Trophoblast cell (in vitro differentiated cells and primary cell): Measurements from ENCODE around the gene SF3B5.

Source experiments
- DNase-seq, 2 donors: peaks; one replicate each; pipeline ENCODE4 v3.0.0-alpha.2; 2016
- H2AFZ ChIP-seq: 2 replicates; pipeline ENCODE4 v1.6.1; 2013; ENCODE audit warnings: low read length, moderate library complexity, mild to moderate bottlenecking; ENCODE audit not compliant: insufficient read depth, poor library complexity
- H2AK5ac ChIP-seq: 2 replicates; pipeline ENCODE4 v1.6.1; 2013; ENCODE audit warnings: mild to moderate bottlenecking, low read length
- H2BK120ac ChIP-seq: 2 replicates; pipeline ENCODE4 v1.6.1; 2013; ENCODE audit warnings: low read length, mild to moderate bottlenecking, moderate library complexity; ENCODE audit not compliant: insufficient read depth, poor library complexity
- H2BK12ac ChIP-seq: 2 replicates; pipeline ENCODE4 v1.6.1; 2013; ENCODE audit warnings: mild to moderate bottlenecking, low read length, moderate library complexity
- H2BK5ac ChIP-seq: 2 replicates; pipeline ENCODE4 v1.6.1; 2013; ENCODE audit warnings: low read length, low read depth, moderate library complexity, mild to moderate bottlenecking; ENCODE audit not compliant: poor library complexity
- H3K14ac ChIP-seq: 2 replicates; pipeline ENCODE4 v1.6.1; 2013; ENCODE audit warnings: mild to moderate bottlenecking, low read length
- H3K18ac ChIP-seq: 2 replicates; pipeline ENCODE4 v1.6.1; 2013; ENCODE audit warnings: mild to moderate bottlenecking, low read length
- H3K23ac ChIP-seq: 2 replicates; pipeline ENCODE4 v1.6.1; 2013; ENCODE audit warnings: low read length
- H3K27ac ChIP-seq: 2 replicates; pipeline ENCODE4 v1.5.1; 2013; ENCODE audit warnings: low read depth, mild to moderate bottlenecking, inconsistent platforms, low read length, moderate library complexity
- H3K27me3 ChIP-seq: 2 replicates; pipeline ENCODE4 v1.6.1; 2013; ENCODE audit warnings: inconsistent platforms, mild to moderate bottlenecking, low read length, moderate library complexity; ENCODE audit not compliant: insufficient read depth
- H3K36me3 ChIP-seq, 2 experiments: 1 replicate in 1 of 2; 2 replicates in 1 of 2; pipeline ENCODE4 v1.6.1; 2013; ENCODE audit warnings: low read length in 2 of 2, mild to moderate bottlenecking in 2 of 2, moderate library complexity in 1 of 2; ENCODE audit not compliant: insufficient read depth in 2 of 2, control insufficient read depth in 1 of 2
- H3K4ac ChIP-seq: 2 replicates; pipeline ENCODE4 v1.6.1; 2013; ENCODE audit warnings: low read depth, mild to moderate bottlenecking, low read length, moderate library complexity
- H3K4me1 ChIP-seq, 2 experiments: 1 replicate in 1 of 2; 2 replicates in 1 of 2; pipeline ENCODE4 v1.6.1; 2013; ENCODE audit warnings: low read length in 2 of 2, mild to moderate bottlenecking in 2 of 2, moderate library complexity in 1 of 2; ENCODE audit not compliant: insufficient read depth in 2 of 2, control insufficient read depth in 1 of 2
- H3K4me2 ChIP-seq: 2 replicates; pipeline ENCODE4 v1.6.1; 2013; ENCODE audit warnings: inconsistent platforms, mild to moderate bottlenecking, low read length, moderate library complexity
- H3K4me3 ChIP-seq: 2 replicates; pipeline ENCODE4 v1.5.1; 2013; ENCODE audit warnings: mild to moderate bottlenecking, low read depth, low read length, inconsistent platforms
- H3K79me1 ChIP-seq: one replicate; pipeline ENCODE4 v1.6.1; 2013; ENCODE audit warnings: low read length
- H3K79me2 ChIP-seq: 2 replicates; pipeline ENCODE4 v1.6.1; 2013; ENCODE audit warnings: low read length, mild to moderate bottlenecking; ENCODE audit not compliant: control insufficient read depth, insufficient read depth, poor library complexity
- H3K9ac ChIP-seq: 2 replicates; pipeline ENCODE4 v1.6.1; 2013; ENCODE audit warnings: mild to moderate bottlenecking, low read length
- H3K9me3 ChIP-seq: 2 replicates; pipeline ENCODE4 v1.6.1; 2013; ENCODE audit warnings: low read depth, mild to moderate bottlenecking, control low read depth, inconsistent platforms, low read length; ENCODE audit not compliant: insufficient read depth
- H4K12ac ChIP-seq: 2 replicates; pipeline ENCODE4 v1.6.1; 2013; ENCODE audit warnings: low read depth, mild to moderate bottlenecking, low read length, moderate library complexity
- H4K8ac ChIP-seq: 2 replicates; pipeline ENCODE4 v1.6.1; 2013; ENCODE audit warnings: low read depth, mild to moderate bottlenecking, low read length, moderate library complexity
- H4K91ac ChIP-seq: one replicate; pipeline ENCODE4 v1.6.1; 2013; ENCODE audit warnings: low read depth, mild to moderate bottlenecking, low read length, moderate library complexity
- WGBS: extraction: QIAGEN DNeasy Blood & Tissue Kit; methylation state at CpG from one replicate; pipeline ENCODE4 v1.1.7; 2013; ENCODE audit warnings: missing lambda C conversion rate; ENCODE audit not compliant: insufficient read length, insufficient coverage; ENCODE audit errors: extremely low coverage; 5-methylcytosine and 5-hydroxymethylcytosine counted together

SF3B5 gene

DNA sequence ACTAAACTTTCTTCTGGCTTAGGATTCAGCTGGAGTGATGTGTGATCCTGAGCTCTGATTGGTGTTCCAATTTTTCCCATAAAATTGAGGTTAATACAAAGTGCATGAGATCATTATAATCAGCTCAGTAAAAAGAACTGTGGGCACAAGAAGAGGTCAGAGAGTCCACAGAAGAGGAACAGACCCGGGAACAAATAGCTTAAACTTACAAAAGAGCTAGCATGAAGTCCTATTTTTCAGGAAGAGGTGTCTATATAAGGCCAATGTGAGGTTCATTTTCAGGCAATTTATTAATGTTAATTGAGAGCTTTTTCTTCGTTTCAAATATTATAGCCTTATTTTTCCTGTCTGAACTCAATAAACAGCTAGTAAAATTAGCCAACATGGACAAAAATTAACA is 28.0 kb upstream of the SF3B5 start:
- Histone ChIP-seq H3K14ac (no peak overlapping the region), H3K23ac (no peak overlapping the region), H3K27me3 (no peaks in the 10 kb centered on the region), H3K4me2 (no peak overlapping the region), H4K91ac (no peak overlapping the region), H3K9ac (no peak overlapping the region), H2AK5ac (no peak overlapping the region), H3K18ac (no peak overlapping the region), H3K79me2 (no peaks in the 10 kb centered on the region), H4K8ac (no peak overlapping the region), H3K4me1 (no peaks in the 10 kb centered on the region), H2AFZ (no peak overlapping the region), H2BK120ac (no peak overlapping the region), H3K36me3 (no peaks in the 10 kb centered on the region), H3K4ac (no peak overlapping the region), H3K9me3 (no peaks in the 10 kb centered on the region), H2BK5ac (no peak overlapping the region), H3K79me1 (no peaks in the 10 kb centered on the region), H4K12ac (no peak overlapping the region), H3K4me3 (no peak overlapping the region), H2BK12ac (no peak overlapping the region), H3K27ac (no peak overlapping the region)
- no peak for DNase-seq
- no CpG with 5 or more reads among the region's 2 CpGs for WGBS

GRCh38 chr6:144122861-144123260 is 27.5 kb upstream of the SF3B5 start:
- Histone ChIP-seq H3K14ac (no peak overlapping the region), H3K79me2 (no peaks in the 10 kb centered on the region), H2BK12ac (no peak overlapping the region), H3K79me1 (no peaks in the 10 kb centered on the region), H2AFZ (no peak overlapping the region), H3K4me1 (no peaks in the 10 kb centered on the region), H4K91ac (no peak overlapping the region), H3K27me3 (no peaks in the 10 kb centered on the region), H4K12ac (no peak overlapping the region), H3K4ac (no peak overlapping the region), H2BK120ac (no peak overlapping the region), H3K9me3 (no peaks in the 10 kb centered on the region), H3K36me3 (no peaks in the 10 kb centered on the region), H3K4me3 (no peak overlapping the region), H4K8ac (no peak overlapping the region), H3K18ac (no peak overlapping the region), H3K9ac (no peak overlapping the region), H2AK5ac (no peak overlapping the region), H3K27ac (no peak overlapping the region), H2BK5ac (no peak overlapping the region), H3K4me2 (no peak overlapping the region), H3K23ac (no peak overlapping the region)
- no peak for DNase-seq

DNA sequence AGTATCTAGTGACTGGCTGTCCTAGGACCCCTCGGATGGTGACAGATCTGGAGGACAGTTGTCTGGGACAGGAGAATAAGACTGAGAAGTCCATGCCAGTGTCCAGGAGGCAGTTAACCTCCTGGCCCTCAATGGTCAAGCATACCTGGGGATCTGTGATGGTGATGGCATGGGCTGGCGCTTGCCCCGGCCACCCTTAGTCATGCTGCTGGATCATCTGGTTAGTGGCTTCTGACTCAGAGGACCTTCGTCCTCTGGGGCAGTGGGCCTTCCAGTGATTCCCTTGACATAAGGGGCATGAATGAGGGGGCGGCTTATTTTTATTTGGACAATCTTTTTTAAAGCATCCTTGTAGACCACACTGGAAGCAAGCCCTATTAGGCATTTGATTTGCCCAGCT is 24.0 kb upstream of the SF3B5 start:
- Histone ChIP-seq H3K79me1 (no peaks in the 10 kb centered on the region), H2AFZ (no peak overlapping the region), H3K14ac (no peak overlapping the region), H3K4me1 (no peaks in the 10 kb centered on the region), H4K8ac (no peak overlapping the region), H3K18ac (no peak overlapping the region), H3K36me3 (no peaks in the 10 kb centered on the region), H2BK12ac (no peak overlapping the region), H3K79me2 (no peaks in the 10 kb centered on the region), H2BK120ac (no peak overlapping the region), H3K4me2 (no peak overlapping the region), H3K4me3 (no peak overlapping the region), H2AK5ac (no peak overlapping the region), H3K9me3 (no peaks in the 10 kb centered on the region), H3K27ac (no peak overlapping the region), H3K23ac (no peak overlapping the region), H3K4ac (no peak overlapping the region), H2BK5ac (no peak overlapping the region), H4K12ac (no peak overlapping the region), H3K9ac (no peak overlapping the region), H3K27me3 (no peaks in the 10 kb centered on the region), H4K91ac (no peak overlapping the region)
- WGBS = no CpG with 5 or more reads among the region's 5 CpGs
- DNase-seq = no peak

DNA sequence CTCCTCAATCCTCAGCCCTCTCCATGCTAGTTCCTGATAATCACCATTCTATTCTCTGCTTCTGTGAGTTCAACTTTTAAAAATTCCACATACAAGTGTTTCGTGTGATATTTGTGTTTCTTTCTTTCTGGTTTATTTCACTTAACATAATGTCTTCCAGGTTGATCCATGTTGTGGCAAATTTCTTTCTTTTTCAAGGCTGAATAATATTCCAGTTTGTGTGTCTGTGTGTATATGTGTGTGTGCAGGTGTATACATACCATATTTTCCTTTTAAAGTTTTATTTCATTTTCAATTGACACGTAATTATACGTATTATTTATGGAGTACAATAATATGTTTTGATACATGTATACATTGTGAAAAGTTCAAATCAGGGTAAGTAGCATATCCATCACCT is 19.8 kb upstream of the SF3B5 start:
- no peak overlapping the region for H4K91ac ChIP-seq
- no peak overlapping the region for H3K14ac ChIP-seq
- H3K4me1 ChIP-seq = no peaks in the 10 kb centered on the region
- H2BK5ac ChIP-seq = no peak overlapping the region
- H3K27me3 ChIP-seq = no peaks in the 10 kb centered on the region
- no CpG with 5 or more reads among the region's 3 CpGs for WGBS
- H2AFZ ChIP-seq = no peak overlapping the region
- no peak overlapping the region for H3K4me2 ChIP-seq
- no peaks in the 10 kb centered on the region for H3K9me3 ChIP-seq
- H3K79me1 ChIP-seq = no peaks in the 10 kb centered on the region
- no peak overlapping the region for H3K9ac ChIP-seq
- no peak overlapping the region for H3K27ac ChIP-seq
- H2BK12ac ChIP-seq = no peak overlapping the region
- no peaks in the 10 kb centered on the region for H3K36me3 ChIP-seq
- H3K4me3 ChIP-seq = no peak overlapping the region
- no peak overlapping the region for H3K4ac ChIP-seq
- H2BK120ac ChIP-seq = no peak overlapping the region
- no peak overlapping the region for H4K8ac ChIP-seq
- no peak overlapping the region for H3K18ac ChIP-seq
- no peaks in the 10 kb centered on the region for H3K79me2 ChIP-seq
- no peak for DNase-seq
- no peak overlapping the region for H3K23ac ChIP-seq
- no peak overlapping the region for H4K12ac ChIP-seq
- no peak overlapping the region for H2AK5ac ChIP-seq

DNA sequence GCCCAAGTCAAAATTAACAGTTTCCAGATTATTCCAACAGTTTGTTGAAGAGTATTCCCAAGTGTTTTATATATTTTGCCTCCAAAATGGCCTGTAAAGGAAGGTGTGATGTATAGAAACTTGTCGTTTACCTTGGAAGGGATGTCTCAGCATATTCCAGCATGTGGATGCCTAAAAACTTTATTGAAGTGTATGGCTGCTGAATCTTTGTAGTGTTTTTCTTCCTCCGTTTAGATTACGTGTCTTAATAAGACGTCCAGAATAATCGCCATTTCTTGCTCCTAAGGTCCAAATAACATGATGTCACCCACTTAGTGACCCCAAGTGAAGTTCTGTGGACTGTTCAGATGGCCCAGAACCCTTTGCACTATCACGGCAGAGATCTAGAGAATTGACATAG is 18.0 kb upstream of the SF3B5 start:
- H2AK5ac ChIP-seq = no peak overlapping the region
- DNase-seq = no peak
- no CpG with 5 or more reads among the region's 6 CpGs for WGBS
- no peak overlapping the region for H3K4me3 ChIP-seq
- H3K27me3 ChIP-seq = no peaks in the 10 kb centered on the region
- H3K9ac ChIP-seq = no peak overlapping the region
- H3K79me2 ChIP-seq = no peaks in the 10 kb centered on the region
- no peak overlapping the region for H3K18ac ChIP-seq
- H3K23ac ChIP-seq = no peak overlapping the region
- no peak overlapping the region for H2BK5ac ChIP-seq
- no peak overlapping the region for H4K12ac ChIP-seq
- no peak overlapping the region for H4K91ac ChIP-seq
- H2BK120ac ChIP-seq = no peak overlapping the region
- H2BK12ac ChIP-seq = no peak overlapping the region
- no peaks in the 10 kb centered on the region for H3K79me1 ChIP-seq
- H3K27ac ChIP-seq = no peak overlapping the region
- H3K9me3 ChIP-seq = no peaks in the 10 kb centered on the region
- no peak overlapping the region for H4K8ac ChIP-seq
- H3K36me3 ChIP-seq = no peaks in the 10 kb centered on the region
- H3K4me1 ChIP-seq = no peaks in the 10 kb centered on the region
- H3K4me2 ChIP-seq = no peak overlapping the region
- H2AFZ ChIP-seq = no peak overlapping the region
- H3K14ac ChIP-seq = no peak overlapping the region
- no peak overlapping the region for H3K4ac ChIP-seq
